Measurements from ENCODE around the gene CFH.

DNA sequence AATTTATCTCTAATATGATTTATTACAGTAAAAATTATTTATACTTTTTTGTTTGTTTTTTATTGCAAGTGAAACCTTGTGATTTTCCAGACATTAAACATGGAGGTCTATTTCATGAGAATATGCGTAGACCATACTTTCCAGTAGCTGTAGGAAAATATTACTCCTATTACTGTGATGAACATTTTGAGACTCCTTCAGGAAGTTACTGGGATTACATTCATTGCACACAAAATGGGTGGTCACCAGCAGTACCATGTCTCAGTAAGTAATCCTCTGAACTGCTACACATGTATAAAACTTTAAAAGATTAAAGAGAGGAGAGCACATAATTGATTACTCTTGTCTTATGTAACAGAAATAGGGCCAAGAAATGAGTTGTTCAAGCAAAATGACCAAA, 127.2 kb downstream of the CFH start:
- TF ChIP-seq CTCF (IDR thresholded peaks at IDR 0.05 in 2 of 3, conservative IDR thresholded peaks at IDR 0.05 in 1 of 3; ENCODE audit: borderline replicate concordance in 1 of 3, insufficient read depth in 1 of 3, low read depth in 2 of 3, low read length in 2 of 3) (peak in 1 of 3 experiments; percentile 19; a peak in 2 of 6 replicates), POLR2AphosphoS5 (IDR thresholded peaks at IDR 0.05; ENCODE audit: low read depth, low read length) (no peak), SIN3A (IDR thresholded peaks at IDR 0.05; ENCODE audit: low read depth) (no peak), YY1 (IDR thresholded peaks at IDR 0.05; ENCODE audit: extremely low read depth, insufficient replicate concordance, low read depth, low read length) (no peak), ZBTB33 (IDR thresholded peaks at IDR 0.05; ENCODE audit: extremely low read depth, insufficient replicate concordance, low read length) (no peak), TCF7L2 (IDR thresholded peaks at IDR 0.05; ENCODE audit: borderline replicate concordance, extremely low read depth, insufficient read depth, insufficient read length) (no peak), POLR2A (IDR thresholded peaks at IDR 0.05; ENCODE audit: borderline replicate concordance, extremely low read depth, insufficient read depth, insufficient read length) (no peak)
- TF ChIP-seq, protein P1, sequence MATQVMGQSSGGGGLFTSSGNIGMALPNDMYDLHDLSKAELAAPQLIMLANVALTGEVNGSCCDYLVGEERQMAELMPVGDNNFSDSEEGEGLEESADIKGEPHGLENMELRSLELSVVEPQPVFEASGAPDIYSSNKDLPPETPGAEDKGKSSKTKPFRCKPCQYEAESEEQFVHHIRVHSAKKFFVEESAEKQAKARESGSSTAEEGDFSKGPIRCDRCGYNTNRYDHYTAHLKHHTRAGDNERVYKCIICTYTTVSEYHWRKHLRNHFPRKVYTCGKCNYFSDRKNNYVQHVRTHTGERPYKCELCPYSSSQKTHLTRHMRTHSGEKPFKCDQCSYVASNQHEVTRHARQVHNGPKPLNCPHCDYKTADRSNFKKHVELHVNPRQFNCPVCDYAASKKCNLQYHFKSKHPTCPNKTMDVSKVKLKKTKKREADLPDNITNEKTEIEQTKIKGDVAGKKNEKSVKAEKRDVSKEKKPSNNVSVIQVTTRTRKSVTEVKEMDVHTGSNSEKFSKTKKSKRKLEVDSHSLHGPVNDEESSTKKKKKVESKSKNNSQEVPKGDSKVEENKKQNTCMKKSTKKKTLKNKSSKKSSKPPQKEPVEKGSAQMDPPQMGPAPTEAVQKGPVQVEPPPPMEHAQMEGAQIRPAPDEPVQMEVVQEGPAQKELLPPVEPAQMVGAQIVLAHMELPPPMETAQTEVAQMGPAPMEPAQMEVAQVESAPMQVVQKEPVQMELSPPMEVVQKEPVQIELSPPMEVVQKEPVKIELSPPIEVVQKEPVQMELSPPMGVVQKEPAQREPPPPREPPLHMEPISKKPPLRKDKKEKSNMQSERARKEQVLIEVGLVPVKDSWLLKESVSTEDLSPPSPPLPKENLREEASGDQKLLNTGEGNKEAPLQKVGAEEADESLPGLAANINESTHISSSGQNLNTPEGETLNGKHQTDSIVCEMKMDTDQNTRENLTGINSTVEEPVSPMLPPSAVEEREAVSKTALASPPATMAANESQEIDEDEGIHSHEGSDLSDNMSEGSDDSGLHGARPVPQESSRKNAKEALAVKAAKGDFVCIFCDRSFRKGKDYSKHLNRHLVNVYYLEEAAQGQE (IDR thresholded peaks at IDR 0.05; ENCODE audit: low read depth) = no peak
- TF ChIP-seq, protein P2, sequence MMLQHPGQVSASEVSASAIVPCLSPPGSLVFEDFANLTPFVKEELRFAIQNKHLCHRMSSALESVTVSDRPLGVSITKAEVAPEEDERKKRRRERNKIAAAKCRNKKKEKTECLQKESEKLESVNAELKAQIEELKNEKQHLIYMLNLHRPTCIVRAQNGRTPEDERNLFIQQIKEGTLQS (IDR thresholded peaks at IDR 0.05) = no peak
